Posterior cingulate gyrus (tissue), 11 donors: ENCODE results near the gene DDR2.

Experiments used
- DNase-seq, 10 donors: peaks; one replicate each; pipeline versions ENCODE4 v3.0.0 to v3.0.0-alpha.2; 2020 to 2021; ENCODE audit warnings: mixed read lengths in 3 of 10
- intact Hi-C: fragments of 100-400 bp; cut with DNase I; formaldehyde crosslinking; loops from one replicate; pipeline ENCODE4 v1.15.1; 2023

The DDR2 gene

DNA sequence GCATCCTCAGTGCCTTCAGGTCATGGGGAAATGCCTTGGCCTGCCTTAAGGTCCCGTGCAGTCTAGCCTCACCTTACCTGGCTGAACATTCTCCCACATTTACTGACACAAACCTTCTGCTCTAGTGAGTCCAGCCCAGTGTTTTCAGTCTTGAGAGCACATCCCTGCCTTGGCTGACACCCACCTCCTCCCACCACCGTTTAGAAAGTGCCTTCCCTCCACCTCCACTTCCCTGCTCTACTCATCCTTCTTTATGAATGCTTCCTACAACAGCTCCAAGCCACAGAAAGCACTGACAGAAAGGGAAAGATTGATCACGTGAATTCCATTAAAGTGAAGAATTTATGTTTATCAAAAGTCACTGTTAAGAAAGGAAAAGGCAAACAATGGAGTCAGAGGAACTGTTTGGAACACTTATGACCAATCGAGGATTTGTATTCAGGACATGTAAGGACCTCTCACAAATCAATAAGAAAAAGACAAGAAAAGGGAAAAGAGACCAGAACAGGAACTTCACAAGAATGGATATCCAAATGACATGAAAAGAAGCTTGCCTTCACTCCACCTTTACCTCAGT is 59.8 kb downstream of the DDR2 start:
- DNase-seq, result no peak
- intact Hi-C loops, result no loop called here

DNA sequence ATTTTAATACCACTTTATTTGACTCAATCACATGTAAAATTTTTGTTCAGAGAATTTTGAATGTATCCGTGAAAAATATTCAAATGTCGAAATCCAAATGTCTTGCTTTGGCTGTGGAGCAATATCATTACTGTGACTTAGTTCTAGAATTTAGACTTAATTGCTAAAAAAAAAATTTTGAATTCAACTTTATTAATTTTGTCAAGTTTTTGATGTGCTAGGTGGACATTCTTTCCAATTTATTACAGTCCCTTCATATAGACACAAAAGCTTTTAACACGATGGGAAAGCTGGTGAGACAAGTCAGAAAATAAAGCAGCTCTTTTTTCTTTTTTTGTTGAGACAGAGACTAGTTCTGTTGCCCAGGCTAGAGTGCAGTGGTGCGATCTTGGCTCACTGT is 62.6 kb downstream of the DDR2 start:
- intact Hi-C loops, result no loop called here
- DNase-seq, result no peak

GRCh38 chr1:162695687-162696086 is 63.4 kb downstream of the DDR2 start:
- intact Hi-C loops, result no loop called here

DNA sequence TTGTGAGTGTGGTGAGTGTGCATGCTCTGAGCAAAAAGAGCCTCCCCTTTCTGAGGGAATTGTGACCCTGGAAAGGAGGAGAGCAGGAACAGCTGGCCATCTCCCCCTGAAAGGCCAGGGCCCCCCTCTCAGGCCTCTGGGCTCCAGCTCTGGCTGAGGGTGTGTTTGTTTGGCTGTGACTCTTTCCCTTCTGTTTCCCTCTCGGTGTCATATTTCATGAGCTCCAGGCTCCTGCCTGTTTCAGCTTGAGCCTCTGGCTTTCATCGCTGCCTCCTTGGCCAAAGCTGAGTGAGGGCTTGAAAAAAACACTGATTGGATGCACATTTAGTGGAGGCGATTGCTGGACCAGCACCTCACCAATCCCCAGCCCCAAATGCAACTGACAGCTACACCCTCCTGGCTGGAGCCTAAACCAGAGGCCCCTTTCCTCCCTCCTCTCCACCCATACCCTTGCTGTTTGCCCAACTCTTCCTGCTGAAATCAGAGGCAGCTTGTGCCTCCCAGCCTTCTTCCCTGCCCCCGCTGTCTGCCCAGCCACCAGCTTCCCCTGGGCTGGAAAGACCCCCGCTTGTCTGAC is 64.1 kb downstream of the DDR2 start:
- DNase-seq, result peak in 4 of 10 donors; percentile 8 to 66 (median 12)
- intact Hi-C loops, result no loop called here

More at GRCh38 chr1:162695687-162696086, 63.4 kb downstream of the DDR2 start:
- no peak for DNase-seq

DNA sequence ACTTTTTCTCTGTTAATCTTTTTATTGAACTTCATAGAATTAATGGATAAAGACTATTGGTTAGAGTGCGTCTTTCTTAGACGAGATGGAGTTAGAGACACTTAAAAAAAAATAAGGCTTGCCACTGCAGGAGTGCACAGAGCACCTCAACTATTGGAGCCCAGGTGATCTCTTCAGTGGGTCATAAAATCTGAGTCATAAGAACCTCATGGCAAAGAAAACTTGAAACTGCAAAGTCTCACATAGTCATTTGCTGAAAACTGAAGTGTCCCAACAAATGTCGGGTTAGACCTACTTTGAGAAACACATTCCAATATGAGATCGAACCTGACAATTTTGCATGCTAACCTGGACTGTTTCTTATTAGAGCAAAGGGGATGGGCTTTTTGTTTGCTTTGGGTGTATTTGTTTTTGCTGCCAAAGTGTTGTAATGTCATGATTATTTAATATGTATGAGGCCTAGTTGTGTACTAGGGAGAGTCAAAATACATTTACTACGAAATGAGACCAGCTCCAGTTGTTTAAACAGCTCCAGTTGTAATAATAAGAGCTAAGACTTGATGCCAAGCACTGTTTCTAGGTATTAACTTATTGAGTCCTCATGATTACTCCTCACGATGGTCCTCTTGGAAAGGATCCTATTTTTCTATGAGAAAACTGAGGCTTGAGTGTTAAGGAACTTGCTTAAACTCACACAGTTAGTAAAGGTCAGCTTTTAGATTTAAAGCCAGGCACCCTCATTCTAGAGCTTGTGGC is 65.1 kb downstream of the DDR2 start:
- intact Hi-C loops, result no loop called here
- no peak for DNase-seq

- no peak for DNase-seq
- intact Hi-C loops, result no loop called here
Observed at GRCh38 chr1:162699366-162699765, 67.1 kb downstream of the DDR2 start.

- intact Hi-C loops, result no loop called here
- no peak for DNase-seq
Observed at GRCh38 chr1:162700131-162700530, 67.9 kb downstream of the DDR2 start.

DNA sequence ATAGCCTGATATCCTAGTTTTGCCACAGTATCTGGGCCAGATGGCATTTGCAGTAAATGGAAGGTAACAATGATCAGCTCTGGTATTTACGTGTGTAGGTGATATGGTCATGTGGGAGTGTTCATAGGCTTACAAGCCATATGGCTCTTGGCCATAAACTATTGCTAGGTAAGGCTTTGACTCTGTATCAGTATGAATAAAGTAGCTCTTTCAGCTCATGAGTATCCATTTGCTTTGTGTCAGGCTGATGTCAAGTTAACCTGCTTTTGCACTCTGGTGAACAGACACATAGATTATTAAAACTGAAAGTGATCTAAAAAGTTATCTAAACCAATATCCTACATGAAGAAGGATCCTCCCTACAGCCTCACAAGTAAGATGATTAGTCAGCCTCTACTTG is 69.0 kb downstream of the DDR2 start:
- DNase-seq, result no peak
- intact Hi-C loops, result no loop called here

DNA sequence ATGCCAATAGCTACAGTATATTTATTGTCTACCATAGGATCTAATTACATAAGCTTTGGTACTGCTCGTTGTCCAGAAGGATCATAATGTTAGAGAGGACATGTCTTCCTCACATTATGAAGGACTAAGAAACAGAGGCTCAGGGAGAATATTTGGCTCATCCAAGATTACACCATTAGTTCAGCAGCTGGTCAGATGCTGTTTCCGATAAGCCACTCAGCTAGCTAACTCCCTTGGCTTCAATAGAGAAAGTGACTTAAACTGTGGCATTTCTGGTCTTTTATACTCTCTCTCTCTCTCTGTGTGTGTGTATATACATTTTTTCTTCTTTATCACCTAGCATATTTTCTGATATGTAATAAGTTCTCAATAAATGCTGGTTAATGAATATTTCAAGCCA is 70.4 kb downstream of the DDR2 start:
- intact Hi-C loops, result no loop called here
- no peak for DNase-seq

GRCh38 chr1:162703708-162704107 is 71.4 kb downstream of the DDR2 start:
- no peak for DNase-seq
- intact Hi-C loops, result no loop called here

GRCh38 chr1:162704673-162705424 is 72.6 kb downstream of the DDR2 start:
- DNase-seq, result no peak
- intact Hi-C loops, result no loop called here

DNA sequence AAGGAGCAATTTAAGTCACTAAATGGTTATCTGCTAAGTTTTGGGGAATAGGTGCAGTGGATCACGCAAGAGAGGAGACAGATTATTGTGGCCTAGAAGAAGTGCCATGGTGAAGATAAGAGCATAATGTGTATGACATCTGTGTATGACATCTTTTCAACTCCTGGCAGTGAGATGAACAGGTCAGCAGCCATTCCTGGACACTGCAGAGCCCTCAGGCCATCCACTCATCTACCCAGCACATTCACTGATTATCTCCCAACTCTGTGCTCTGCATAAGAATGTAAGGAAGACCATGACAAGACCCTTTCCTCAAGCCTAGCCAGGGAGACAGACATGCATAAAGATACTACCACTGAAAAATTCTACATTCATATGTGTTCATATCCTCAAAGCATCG is 73.7 kb downstream of the DDR2 start:
- DNase-seq, result no peak
- intact Hi-C loops, result no loop called here

DNA sequence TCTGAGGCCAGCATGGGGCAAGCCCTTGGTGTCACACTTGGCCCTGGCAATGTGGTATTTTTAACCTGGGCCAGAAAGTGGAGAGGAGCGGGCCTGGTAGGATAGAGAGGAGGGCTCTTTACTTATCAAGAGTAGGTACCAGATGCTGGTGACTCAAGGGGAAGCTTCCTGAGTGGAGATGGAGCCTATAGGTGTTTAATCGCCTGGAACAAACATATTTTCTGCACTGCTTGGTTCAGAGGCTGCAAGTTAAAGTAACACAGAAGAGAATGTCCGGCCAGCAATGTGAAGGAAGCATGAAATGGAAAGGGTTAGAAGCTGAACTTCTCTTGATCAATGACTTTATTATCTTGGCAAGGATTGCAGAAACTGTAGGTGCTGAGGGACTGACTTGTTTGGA is 74.3 kb downstream of the DDR2 start:
- intact Hi-C loops, result no loop called here
- no peak for DNase-seq

DNA sequence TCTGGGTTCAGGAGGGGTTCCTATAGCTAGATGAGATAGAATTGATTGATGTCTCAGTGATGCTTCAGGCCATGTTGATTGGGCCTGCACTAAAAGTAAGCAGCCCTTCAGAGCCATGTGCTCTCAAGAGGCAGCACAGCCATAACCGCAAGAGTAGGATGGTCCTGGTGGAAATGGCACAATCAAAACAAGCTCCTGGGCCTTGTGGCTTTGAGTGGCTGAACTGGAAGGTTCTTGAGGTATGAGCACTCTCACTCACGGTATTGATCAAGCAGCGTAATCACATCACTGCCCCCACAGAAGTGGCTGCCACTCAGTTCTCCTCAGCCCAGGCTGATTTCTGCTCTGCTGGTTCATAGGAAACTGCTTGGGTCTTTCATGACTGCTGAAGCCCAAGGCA is 76.0 kb downstream of the DDR2 start:
- no peak for DNase-seq

GRCh38 chr1:162709132-162709860 is 77.0 kb downstream of the DDR2 start:
- DNase-seq, result no peak
- intact Hi-C loops, result no loop called here

More for the DNA sequence above, 76.0 kb downstream of the DDR2 start:
- intact Hi-C loops, result no loop called here

DNA sequence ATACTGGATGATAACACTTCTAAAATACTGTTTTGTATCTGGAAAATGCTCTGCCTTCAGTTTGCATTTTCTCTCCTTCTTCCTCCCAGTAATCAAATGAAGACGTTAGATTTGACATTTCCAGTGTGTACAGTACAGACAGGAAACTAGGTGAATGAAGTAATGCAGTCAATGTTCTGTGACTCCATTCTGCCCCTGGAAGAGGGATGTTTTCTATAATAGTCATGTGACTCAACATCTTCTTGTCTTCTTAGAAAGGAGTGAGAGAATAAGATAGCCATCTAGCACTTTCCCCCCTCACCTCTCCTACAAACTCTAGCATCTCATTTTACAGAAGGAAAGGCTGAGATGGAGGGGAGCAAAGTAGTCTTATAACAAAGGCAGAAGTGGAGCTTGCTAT is 77.6 kb downstream of the DDR2 start:
- no peak for DNase-seq
- intact Hi-C loops, result no loop called here

GRCh38 chr1:162710345-162710744 is 78.1 kb downstream of the DDR2 start:
- DNase-seq, result no peak
- intact Hi-C loops, result no loop called here

DNA sequence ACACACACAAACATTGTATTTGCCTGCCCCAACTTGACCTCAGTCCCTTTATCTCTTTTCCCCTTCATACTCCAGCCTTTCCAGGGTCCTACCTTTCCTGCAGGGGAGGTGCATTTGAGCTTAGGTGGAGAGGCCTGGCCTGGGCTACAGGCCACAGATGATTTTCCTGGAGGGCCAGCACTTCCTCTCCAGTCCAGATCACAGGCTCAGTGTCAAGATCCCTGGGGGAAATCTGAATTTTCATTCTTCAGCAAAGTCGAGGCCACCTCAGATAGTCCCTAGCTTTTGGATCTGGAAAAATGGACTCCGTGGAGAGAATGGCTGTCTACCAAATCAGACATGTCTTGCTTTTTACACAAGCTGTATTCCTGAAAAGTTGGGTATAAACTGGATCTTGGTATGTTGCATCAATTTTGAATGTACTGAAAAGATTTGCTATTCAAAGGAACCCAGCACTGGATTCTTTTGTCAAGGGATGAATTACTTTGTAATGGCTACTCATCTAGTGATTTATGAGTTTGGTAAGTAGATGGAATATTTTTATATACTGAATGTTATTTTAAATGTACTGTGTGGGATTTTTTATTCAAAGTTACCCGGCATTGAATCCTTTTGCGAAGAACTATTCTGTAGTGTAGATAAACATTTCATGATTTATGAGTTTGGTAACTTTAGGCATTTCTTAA is 78.7 kb downstream of the DDR2 start:
- DNase-seq, result no peak
- intact Hi-C loops, result no loop called here

DNA sequence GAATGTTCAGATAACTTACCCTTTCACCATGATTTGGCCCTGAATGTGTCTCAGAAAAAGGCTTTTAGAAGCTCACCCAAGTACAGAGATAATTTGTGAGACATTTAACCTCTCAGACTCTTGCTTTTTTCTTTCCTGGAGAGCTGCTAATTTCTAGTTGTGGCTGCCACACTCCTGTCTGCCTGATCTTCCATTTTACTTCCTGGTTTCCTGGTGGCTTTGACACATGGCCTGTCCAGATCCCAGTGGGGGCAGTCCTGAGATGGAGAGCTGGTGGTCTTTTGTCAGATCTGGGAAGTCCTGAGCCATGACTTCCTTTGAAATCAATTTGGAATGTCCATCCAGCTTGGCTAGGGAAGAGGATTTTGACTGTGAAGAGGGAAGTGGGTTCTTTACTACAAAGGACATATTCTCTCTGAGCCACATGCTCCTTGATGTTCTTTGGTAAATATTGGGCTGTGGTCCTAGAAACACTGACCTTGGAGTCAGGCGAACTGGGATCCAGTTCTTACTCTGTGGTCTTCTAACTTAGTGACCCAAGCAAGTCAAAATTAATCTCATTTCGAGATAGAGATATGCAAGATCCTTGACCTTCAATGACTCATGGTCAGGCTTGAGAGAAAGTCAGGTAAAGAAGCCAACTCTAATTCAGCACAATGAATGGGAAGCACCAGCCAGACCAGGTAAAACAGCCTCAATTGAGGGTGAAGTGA is 80.2 kb downstream of the DDR2 start:
- intact Hi-C loops, result no loop called here
- DNase-seq, result no peak

- peak in 2 of 10 donors; percentile 8 to 81 for DNase-seq
- intact Hi-C loops, result no loop called here
Observed at GRCh38 chr1:162716123-162716522, 83.9 kb downstream of the DDR2 start.
